GM18870 (cell line): ENCODE data around the gene ZFYVE28.

Experiments used
- ATAC-seq: cut with Tn5 transposase; IDR thresholded peaks from one replicate; pipeline ENCODE4 v1.9.1; 2021; ENCODE audit warnings: moderate library complexity; ENCODE audit not compliant: unreplicated experiment

Gene ZFYVE28

GRCh38 chr4:2264481-2265041 lies 153.9 kb downstream of the ZFYVE28 start:
- ATAC-seq, result no peak

DNA sequence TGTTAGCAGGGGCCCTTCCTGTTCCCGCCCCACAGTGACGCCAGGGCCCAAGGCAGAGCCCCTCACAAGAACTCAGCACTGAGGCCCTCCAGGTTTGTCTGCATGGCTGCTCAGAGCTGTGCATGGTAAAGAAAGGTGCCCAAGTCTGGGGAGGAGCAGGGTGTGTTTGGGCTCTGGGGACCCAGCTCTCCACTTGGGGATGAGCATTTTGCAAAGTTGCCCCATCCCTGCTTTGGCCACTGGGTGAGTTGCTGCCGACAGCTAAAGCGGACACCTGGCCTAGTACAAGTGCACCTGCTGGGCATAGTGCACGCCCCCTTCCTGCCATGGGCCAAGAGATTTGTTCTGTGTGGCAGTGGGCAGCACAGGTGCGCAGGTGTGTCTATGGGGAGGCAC lies 154.5 kb downstream of the ZFYVE28 start:
- ATAC-seq, result no peak

DNA sequence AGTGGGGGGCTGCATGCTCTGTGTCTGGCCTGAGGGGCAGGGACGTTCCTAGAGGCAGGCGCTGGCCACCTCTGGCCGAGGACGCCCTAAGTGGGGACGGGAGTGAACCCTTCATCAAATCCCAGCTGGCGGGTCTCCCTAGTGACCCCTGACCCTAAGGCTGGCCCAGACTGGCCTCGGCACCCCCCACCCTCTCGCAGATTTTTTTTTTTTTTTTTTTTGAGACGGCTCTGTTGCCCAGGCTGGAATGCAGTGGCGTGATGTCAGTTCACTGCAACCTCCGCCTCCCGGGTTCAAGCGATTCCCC lies 155.5 kb downstream of the ZFYVE28 start:
- ATAC-seq, result no peak

DNA sequence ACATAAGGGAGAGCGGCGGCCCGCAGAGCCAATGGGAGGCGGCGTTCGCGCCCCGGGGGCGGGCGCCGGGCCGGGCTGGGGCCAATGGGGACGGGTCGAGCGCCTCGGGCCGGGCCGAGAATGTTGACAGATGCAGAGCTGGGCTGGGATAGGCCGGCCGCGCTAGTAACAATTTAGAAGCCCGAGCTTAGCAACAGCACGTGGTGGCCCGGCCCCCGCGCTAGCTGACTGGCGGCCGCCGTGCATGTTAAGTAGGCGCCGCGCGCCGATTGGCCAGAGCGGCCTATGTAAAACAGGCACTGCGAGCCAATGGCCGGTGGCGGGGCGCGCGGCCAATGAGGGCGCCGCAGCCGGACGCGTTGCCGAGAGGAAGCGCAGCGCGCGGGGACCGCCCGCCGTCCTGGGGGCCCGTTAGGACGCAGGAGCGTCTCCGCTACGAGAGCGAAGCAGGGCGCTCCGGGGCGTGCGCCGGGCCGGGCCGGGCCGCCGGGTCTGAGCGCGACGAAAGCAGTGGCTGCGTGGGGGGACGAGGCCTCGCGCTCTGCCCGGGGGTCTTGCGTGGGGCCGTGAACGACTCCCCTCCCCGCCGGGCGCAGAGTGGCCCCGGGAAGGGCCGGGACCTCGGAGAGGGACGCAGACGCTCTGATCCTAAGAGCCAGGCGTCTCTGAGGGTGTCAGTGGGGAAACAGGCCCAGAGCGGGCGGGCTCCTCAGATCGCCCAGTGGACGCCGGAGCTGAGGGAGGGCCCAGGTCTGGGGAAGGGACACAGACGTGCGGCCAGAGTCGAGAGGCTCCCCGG lies 156.1 kb downstream of the ZFYVE28 start:
- peak; percentile 93 for ATAC-seq

GRCh38 chr4:2261853-2262144 lies 156.6 kb downstream of the ZFYVE28 start, which contains the start of gene MXD4:
Gene MXD4, minus strand, starts transcription at chr4:2262109. Its CDS starts 129 bp downstream, at chr4:2261980.
- ATAC-seq, result no peak

DNA sequence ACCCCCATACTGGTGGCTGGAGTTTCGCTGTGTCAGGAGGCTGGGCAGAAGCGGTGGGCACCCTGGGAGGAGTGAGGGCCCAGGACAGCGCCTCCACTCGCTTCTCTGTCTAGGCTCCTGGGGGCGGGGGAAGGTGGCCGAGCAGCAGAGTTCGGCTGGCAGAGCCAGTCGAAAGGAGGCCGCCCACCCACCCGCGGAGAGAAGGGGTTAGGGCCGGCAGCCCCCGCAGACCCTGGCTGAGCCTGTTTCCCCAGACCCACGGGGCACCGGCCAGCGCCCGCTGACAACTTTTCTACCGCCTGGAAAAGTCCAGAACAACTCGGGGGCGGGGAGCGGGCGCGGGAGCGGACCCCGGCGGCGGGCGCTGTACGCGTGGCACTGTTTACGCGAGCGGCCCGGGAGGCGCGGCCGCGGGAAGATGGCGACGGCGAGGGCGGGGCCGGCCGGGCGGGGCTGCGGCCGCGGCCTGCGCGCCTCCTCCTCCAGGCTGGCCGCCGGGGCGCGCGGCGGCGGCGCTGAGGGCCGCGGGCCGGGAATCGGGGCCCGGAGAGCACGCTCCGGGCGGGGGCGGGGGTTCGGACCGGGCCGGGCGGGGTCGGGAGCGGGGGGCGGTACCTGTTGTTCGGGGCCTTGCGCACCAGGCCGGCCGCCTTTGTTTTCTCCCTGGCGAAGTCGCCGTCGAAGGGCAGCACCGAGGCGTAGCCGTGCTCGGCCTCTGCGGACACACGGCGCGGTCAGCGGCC lies 157.2 kb downstream of the ZFYVE28 start:
- ATAC-seq, result no peak

DNA sequence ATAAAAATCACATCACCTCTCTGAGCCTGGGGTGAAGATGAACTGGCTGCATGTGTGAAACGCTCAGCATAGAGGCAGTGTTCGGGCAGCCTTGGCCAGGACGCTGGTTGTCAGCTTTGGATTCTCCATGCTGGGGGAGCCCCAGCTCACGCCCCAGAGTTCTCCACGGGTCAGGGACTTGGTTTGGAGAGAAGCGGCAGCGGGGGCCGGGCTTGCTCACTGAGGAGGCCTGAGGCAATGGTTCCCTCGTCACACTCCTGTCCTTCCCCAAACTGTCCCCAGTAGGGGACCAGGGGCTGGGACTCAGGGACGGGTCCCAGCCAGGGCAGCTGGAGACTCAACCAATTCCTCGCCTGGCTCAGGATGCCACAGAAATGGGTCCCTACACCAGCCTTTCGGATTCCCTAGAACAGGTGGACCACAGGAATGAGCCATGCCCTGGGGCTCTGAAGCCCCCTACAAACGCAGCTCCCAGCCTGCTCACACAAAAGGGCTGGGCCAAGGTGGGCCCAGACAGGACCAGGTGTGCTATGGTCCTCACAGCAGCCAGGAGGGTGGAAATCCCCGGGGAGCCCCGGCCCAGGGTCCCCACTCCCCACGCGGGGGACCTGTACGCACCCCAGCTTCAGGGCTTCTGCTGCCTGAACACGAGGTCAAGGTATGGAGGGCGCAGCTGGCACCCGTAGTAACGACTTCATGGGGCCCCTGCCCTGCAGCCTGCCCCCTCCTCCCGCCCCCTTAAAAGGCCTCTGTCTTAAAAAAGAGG lies 157.9 kb downstream of the ZFYVE28 start:
- ATAC-seq, result no peak

GRCh38 chr4:2259541-2260343 lies 158.7 kb downstream of the ZFYVE28 start:
- ATAC-seq, result no peak

DNA sequence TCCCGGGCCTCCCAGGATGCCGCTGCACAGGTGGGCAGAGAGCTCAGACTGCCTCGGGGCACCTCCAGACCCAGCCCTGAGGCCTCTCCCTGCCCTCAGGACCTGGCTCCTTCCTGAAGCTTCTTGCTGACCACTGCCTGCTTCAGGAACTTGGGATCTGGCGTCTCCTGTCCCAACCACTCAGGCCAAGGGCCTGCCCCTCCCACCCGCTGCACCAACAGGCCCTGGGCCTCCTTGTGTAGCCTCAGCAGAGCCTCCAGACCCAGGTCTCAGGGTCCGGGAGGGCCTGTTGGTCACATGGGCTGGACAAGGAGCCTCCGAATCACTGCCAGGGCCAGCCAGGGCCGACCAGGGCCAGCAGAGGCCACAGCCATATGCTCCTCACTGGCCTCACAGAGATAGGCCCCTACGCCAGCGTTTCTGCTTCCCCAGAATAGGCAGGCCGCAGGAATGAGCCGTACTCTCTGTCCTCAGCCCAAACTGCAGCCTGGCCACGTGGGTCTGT lies 159.4 kb downstream of the ZFYVE28 start:
- ATAC-seq, result no peak

DNA sequence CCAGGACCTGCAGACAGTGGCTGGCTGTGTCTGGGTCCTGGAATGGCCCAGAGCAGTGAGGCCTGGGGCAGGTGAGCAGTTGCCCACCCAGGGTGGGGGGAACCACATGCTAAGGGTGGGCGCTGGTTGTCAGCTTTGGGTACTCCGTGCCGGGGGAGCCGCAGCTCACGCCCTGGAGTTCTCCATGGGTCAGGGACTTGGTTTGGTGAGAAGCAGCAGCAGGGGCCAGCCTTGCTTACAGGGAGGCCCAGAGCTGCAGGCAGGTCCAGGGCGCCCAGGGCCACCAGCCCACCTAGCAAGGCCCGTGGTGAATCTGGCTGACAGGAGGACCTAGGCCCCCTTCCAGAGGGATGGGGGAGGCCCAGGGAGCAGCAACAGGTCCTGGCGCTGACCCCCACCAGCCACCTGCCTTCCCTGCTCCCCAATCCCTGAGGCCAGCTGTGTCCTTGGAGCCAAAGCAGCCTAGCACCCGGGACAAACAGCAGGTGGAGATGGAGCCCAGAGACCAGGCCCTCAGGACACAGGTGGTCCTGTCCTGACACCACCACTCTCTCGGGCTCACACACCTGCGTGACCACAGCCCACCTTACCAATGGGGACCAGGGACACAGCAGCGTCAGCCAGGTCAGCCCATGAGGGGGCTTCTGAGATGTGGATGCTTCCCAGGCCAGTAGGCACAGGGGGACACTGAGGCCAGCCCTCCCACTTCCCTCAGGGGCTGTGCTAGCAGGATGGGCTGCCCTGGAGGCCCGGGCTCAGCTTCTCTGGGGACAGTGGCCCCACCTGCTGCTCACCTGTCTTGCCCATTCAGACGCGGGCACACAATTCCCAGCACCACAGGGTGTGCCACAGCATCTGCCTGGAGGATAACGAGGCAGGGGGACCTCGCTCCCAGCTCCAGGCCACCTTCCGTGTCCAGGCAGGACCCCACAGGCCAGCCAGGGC lies 160.1 kb downstream of the ZFYVE28 start:
- no peak for ATAC-seq

DNA sequence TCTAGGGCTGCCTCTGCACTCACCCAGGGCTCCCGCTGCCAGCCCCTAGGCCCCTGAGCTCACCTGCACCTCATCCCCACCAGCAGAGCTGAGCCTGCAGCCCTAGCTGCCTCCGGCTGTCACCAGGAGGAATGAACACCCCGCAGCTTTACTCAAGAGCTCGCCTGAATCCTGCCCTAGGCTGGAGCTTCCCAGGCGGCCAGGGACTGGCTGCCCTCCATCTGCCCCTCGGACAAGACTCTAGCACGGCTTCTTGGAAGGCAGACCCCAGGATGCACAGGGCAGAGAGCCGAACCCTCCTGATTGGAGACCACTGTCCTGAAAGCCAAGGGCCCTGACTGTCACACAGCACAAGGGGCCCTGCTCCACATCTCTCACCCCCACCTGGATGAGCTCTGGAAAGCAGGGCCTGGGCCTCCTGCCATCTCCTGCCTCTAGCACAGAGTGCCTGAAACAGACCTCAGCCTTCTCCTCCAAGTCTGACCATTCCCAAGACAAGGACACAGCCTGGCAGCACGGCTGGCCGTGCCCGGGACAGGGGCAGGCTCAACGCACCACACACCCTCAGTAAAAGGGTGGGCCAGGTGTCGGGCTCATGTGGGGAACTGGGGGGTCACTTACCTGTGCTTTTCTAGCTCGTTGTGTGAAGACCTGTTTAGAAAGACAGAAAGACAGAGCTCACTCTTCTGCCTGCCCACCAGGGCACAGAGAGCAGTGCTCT lies 160.9 kb downstream of the ZFYVE28 start:
- no peak for ATAC-seq

- ATAC-seq, result no peak
These were observed 161.7 kb downstream of the ZFYVE28 start for GRCh38 chr4:2256781-2257191.

- ATAC-seq, result no peak
These were observed 162.2 kb downstream of the ZFYVE28 start for GRCh38 chr4:2256156-2256731.

GRCh38 chr4:2255501-2256155 lies 162.8 kb downstream of the ZFYVE28 start:
- no peak for ATAC-seq

- no peak for ATAC-seq
These were observed 163.6 kb downstream of the ZFYVE28 start for GRCh38 chr4:2254665-2255500.

DNA sequence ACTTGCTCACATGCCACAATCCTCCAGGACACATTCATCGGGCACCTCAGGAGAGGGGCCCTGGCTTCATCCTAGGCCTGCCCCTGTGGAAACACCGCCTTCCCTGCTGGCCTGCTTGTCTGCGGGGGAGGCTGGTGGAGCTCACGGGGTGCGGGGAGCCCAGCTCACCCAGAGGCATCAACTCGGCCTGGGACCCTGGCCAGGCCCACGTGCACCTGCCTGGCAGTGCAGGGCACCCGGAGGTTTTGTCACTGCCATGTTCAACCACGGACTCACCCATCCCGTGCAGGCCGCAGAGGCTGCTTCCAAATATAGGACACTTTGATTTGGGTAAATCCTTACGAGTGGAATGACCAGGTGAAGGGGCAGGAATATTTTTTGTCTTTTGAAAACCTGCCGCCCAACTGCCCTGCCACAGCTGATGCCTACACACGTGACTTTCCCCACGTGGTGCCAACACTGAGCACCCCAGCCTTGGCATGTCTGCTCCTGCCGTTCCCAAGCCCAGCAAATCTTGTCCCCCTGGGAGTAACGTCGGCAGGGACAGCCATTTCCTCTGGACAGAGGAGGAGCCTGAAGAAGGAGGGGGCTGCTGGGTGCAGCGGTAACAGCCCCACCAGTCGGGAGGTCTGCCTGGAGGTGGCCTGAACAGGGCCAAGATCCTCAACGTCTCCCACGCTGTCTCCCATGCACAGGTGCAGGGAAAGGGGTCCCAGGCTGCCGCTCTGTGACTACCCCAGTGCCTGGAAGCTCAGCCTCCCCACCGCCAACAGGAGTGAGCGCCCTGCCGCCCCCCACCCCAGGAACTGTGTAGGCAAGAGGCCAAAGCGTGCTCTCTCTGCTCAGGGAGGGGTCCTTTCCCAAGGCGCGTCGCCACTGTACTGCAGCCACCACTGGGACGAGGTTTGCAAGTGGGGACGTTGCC lies 165.0 kb downstream of the ZFYVE28 start:
- ATAC-seq, result no peak
